Measurements from ENCODE around the gene MCM3AP. TPM values are rescaled to one million over a fixed set of nuclear protein-coding genes. Genes with fewer than 3 reads are reported as not detected.
"Not testable (repeated sequence)": the region's sequence is repeated elsewhere in the genome, so short reads cannot be mapped to it uniquely, and the experiment has no call there.

MCM3AP gene
- total RNA-seq, 1 donor from 2014 or later: 81.7 TPM

- DNase-seq (ENCODE audit: low read depth): no peak
Observed at GRCh38 chr21:46243960-46244361, 41.5 kb downstream of the MCM3AP start.

- DNase-seq (ENCODE audit: low read depth): no peak
Observed at GRCh38 chr21:46243325-46243724, 42.1 kb downstream of the MCM3AP start.

DNA sequence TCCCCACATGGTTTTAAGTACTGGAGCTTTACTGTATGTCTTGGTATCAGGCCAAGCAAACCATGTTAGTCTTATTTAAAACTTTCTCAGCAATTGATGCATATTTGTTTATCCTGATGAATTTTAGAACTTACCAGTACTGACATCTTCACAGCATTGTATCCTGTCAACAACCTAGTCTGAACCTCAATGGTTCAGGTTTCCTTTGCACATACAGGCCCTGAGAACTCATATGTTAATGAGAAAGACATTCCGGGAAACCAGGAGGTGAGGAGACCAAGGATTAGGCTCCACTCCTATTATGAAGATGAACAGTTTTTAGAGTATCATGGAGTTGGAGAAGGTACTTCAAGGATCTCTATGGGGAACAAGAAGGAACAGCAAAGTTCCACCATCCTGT is 43.8 kb downstream of the MCM3AP start:
- DNase-seq (ENCODE audit: low read depth): not testable (repeated sequence)

GRCh38 chr21:46239817-46240325 is 45.5 kb downstream of the MCM3AP start:
- no peak for DNase-seq (ENCODE audit: low read depth)

- DNase-seq (ENCODE audit: low read depth): no peak
Observed at GRCh38 chr21:46237474-46237873, 47.9 kb downstream of the MCM3AP start.

- no peak for DNase-seq (ENCODE audit: low read depth)
Observed at GRCh38 chr21:46234436-46234950, 50.9 kb downstream of the MCM3AP start.

- no peak for DNase-seq (ENCODE audit: low read depth)
Observed at GRCh38 chr21:46229923-46230260, 55.5 kb downstream of the MCM3AP start.

- DNase-seq (ENCODE audit: low read depth): no peak
Observed at GRCh38 chr21:46229133-46229922, 56.1 kb downstream of the MCM3AP start.

DNA sequence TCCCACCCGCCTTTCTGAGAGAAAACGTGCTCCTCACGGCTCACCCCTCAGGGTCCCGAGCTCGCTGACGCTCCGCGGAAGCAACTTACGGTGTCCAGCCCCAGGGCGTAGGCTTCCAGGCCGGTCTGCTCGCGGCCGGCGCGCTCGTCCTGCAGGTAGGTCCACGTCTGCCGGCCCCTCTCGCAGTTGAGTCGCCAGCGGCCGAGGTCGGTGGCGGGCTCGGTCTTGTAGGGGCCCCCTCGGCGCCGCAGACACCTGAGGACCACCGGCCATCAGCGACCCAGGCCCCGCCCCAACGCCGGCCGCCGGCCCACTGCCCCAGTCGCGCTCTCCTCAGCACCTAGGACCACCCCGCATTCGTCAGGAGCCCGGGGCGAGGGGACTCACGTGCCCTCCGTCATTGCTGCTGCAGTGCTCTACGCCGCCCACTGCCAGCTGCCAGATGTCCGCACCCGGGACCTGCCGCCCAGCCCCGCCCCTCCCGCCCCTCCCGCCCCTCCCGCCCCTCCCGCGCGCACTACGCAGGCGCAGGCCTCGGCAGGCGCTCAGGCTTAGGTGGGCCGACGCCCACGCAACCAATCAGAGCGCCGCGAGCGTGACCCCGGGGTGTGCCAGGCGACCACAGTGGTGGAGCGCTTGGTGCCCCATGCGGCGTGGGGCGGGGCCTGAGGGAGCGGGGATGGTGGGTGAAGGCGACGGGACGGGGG is 56.9 kb downstream of the MCM3AP start, which contains the start of gene LSS:
Gene LSS, minus strand, starts transcription at position 430 of the 707 bp plus-strand sequence. Its CDS starts 29 bp downstream, at position 401.
- peak; percentile 85 for DNase-seq (ENCODE audit: low read depth)

- DNase-seq (ENCODE audit: low read depth): no peak
Observed at GRCh38 chr21:46227811-46228344, 57.5 kb downstream of the MCM3AP start.

DNA sequence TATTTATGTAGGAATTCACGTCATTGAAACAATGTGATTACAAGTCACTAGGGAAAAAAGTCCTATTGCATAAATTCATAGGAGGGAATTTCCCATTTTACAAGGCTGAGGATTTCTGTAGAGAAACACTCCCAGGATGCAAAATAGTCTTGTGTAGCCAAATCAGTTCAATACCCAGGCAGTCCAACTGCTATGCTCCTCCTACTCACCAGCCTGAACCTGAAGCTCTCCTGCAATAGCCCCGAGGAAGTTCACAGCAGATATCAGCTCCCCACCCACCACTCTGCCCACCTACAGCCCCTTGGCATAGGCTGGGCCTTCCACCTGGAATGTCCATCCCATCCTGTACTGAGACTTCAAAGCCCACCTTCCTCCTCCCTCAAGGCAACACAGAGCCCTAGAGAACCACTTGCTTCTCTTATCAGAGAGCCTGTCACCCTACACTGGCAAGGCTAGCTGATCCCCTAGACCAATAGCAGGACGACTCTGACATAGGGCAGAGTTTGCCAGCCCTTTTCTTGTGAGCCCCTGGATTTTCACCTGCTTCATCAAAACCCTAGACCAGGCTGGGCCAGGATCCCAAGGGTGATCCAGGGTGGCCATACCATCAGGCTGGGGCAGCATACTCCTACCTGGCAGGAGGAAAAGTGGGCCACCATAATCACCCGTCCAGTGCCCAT is 58.4 kb downstream of the MCM3AP start:
- DNase-seq (ENCODE audit: low read depth): peak; percentile 70

GRCh38 chr21:46226146-46226545 is 59.3 kb downstream of the MCM3AP start:
- DNase-seq (ENCODE audit: low read depth): no peak

DNA sequence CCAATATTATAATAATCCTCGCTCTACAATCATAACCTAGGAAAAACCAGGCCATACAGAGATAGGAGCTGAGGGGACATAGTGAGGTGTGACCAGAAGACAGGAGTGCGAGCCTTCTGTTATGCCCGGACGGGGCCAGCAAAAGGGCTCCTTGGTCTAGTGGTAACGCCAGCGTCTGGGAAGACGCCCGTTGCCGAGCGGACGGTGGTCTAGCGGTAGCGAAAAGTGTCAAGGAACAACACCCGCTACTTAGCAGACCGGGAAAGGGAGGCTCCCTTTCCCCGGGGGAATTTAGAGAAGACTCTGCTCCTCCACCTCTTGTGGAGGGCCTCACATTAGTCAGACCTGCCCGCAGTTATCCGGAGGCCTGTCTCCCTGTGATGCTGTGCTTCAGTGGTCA is 61.8 kb downstream of the MCM3AP start:
- DNase-seq (ENCODE audit: low read depth): not testable (repeated sequence)

DNA sequence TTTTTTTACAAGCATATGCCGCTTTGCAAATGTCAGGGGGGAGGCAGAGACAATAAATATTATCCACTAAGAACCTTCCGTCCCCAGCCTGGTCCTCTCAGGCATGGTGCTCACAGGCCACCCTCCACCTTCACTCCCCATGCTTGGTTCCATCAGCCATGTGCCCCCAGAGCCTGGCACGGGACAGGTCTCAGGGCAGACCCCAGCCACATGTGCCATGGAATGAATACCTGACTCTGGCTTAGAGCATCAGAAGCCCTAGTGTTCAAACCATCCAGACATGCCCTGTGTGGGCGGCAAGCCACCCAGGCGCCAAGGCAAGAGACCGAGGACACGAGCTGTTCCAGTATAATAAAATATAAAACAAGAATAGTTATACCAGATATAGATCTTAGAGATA is 62.2 kb downstream of the MCM3AP start:
- DNase-seq (ENCODE audit: low read depth): no peak

GRCh38 chr21:46222436-46223116 is 62.8 kb downstream of the MCM3AP start:
- no peak for DNase-seq (ENCODE audit: low read depth)

- no peak for DNase-seq (ENCODE audit: low read depth)
Observed at GRCh38 chr21:46221664-46222435, 63.6 kb downstream of the MCM3AP start.

DNA sequence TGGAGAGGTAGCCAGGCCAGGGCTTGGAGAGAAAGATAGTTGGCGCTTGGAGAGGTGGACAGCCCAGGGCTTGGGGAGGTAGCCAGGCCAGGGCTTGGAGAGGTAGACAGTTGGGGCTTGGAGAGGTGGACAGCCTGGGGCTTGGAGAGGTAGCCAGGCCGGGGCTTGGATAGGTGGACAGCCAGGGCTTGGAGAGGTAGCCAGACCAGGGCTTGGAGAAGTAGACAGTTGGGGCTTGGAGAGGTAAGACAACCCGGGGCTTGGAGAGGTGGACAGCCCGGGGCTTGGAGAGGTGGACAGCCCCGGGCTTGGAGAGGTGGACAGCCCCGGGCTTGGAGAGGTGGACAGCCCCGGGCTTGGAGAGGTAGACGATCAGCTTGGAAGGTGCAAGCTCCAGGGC is 64.6 kb downstream of the MCM3AP start:
- DNase-seq (ENCODE audit: low read depth): no peak

DNA sequence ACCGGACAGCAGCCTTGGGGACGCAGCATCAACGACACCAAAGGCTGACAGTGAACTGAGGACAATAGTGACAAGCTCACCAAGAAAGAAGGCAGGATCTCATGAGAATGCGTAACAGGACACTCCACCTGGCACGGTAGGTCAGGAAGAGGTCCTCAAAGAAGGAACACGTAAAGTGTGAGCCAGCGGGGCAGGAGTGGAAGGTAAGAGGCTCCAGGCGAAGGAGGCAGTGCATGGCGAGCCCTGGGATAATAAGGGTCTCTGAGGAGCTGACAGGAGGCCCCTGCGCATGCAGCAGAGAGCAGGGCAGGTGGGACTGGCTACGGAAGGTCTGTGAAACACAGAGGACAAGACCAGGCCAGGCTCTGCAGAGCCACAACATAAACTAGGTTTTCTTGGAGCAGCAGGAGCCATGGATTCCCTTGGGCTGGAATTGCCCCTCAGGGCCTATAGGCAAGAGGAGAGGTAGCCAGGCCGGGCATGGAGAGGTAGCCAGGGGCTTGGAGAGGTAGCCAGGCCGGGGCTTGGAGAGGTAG is 65.1 kb downstream of the MCM3AP start:
- no peak for DNase-seq (ENCODE audit: low read depth)

DNA sequence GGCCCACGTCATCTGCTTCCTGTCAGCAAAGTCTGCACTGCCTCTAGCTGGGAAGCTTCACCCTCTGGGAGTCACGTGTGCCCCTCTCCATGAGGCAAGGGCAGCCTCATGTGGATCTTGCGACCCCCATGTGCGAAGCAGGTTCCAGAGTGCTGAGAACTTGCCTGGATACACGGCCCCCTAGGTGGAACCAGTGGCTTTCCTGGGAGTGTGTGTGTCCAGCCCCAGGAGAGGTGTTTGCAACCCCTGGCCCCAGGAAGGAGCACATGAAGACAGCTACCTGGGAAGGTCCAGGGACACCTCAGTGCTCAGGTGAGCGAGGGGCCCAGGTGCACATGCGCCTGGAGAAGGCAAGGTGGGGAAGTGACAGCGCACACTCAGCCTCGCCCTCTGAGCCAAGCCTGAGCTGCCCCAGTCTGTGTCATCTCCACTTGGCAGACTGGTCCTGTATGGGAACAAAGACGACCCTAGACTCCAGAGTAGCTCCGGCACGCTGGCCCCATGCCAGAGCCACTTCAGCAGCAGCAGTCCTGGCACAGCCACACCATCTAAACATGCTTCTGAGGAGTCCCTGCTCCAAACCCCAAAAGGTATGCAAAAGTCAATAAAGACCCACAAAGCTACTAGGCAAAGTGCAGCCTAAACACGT is 65.7 kb downstream of the MCM3AP start:
- no peak for DNase-seq (ENCODE audit: low read depth)

All from renal cortical epithelial cell (primary cell).